Tibial nerve (tissue), 4 donors: ENCODE measurements around the gene AMOT. TPM values are rescaled to one million over a fixed set of nuclear protein-coding genes. Genes with fewer than 3 reads are reported as not detected.

Source experiments
- DNase-seq, 2 donors: peaks; one replicate each; pipeline ENCODE4 v3.0.0-alpha.2; 2019; ENCODE audit warnings: low spot score in 2 of 2
- H3K27ac ChIP-seq, 4 donors: fragments of 200-600 bp; sonication (generic) in 3 of 4; one replicate each; pipeline ENCODE4 v1.5.1; 2017 to 2019; ENCODE audit warnings: mild to moderate bottlenecking in 1 of 4
- H3K27me3 ChIP-seq, 2 donors: fragments of 200-600 bp; sonication (generic) in 1 of 2; one replicate each; pipeline versions ENCODE4 v1.5.1 to v1.6.0; 2017 to 2019
- H3K36me3 ChIP-seq, 3 donors: fragments of 200-600 bp; sonication (generic); one replicate each; pipeline ENCODE4 v1.5.1; 2018 to 2019
- H3K4me1 ChIP-seq, 4 donors: fragments of 200-600 bp; sonication (generic) in 3 of 4; one replicate each; pipeline ENCODE4 v1.5.1; 2017 to 2019
- H3K4me3 ChIP-seq, 4 donors: fragments of 200-600 bp; sonication (generic) in 3 of 4; one replicate each; pipeline ENCODE4 v1.5.1; 2017 to 2019; ENCODE audit warnings: mild to moderate bottlenecking in 1 of 4, moderate library complexity in 1 of 4
- H3K9me3 ChIP-seq, 4 donors: fragments of 200-600 bp; sonication (generic) in 3 of 4; one replicate each; pipeline ENCODE4 v1.5.1; 2017 to 2019
- CTCF ChIP-seq, 5 experiments: fragments of 200-600 bp in 3 of 5; fragments of 450-650 bp in 2 of 5; sonication (generic) in 3 of 5; IDR thresholded peaks; one replicate each; pipeline ENCODE4 v1.5.1; 2016 to 2019; ENCODE audit warnings: antibody characterized with exemption in 5 of 5, mild to moderate bottlenecking in 3 of 5, moderate library complexity in 2 of 5
- EP300 ChIP-seq, 2 donors: sonication (generic); formaldehyde crosslinking; IDR thresholded peaks; one replicate each; pipeline ENCODE4 v1.6.1; 2017; ENCODE audit warnings: antibody characterized with exemption in 2 of 2, mild to moderate bottlenecking in 1 of 2
- POLR2A ChIP-seq, 2 donors: fragments of 450-650 bp; IDR thresholded peaks; one replicate each; pipeline ENCODE4 v1.6.1; 2017; ENCODE audit warnings: antibody characterized with exemption in 2 of 2, mild to moderate bottlenecking in 2 of 2, moderate library complexity in 2 of 2
- WGBS, 2 donors: methylation state at CpG; one replicate each; pipeline ENCODE4 v1.1.5; 2018; 5-methylcytosine and 5-hydroxymethylcytosine counted together
- total RNA-seq, 4 donors: library from RNA; depleted of rRNA; stranded (reverse); fragments of >200 nt; gene quantifications; one replicate each; pipeline ENCODE4 v1.1.0, GENCODE V29; 2016

The AMOT gene
- total RNA-seq, 4 donors from 2014 or later = 22.0 to 41.2 (median 23.0) TPM

GRCh38 chrX:112789931-112790330, 50.7 kb downstream of the AMOT start:
- H3K4me3 ChIP-seq = no peak overlapping the region
- 84 to 100% methylated on average over 4 of the region's 4 CpGs for WGBS, 2 donors
- peaks cover 0 to 22% of the 10 kb centered on the region in 2 donors for H3K27me3 ChIP-seq
- H3K36me3 ChIP-seq = peaks cover 0 to 13% (median 0%) of the 10 kb centered on the region in 3 donors
- H3K4me1 ChIP-seq = no peaks in the 10 kb centered on the region
- TF ChIP-seq EP300 (IDR thresholded peaks at IDR 0.05) (no peak), CTCF (IDR thresholded peaks at IDR 0.05) (no peak), POLR2A (IDR thresholded peaks at IDR 0.05) (no peak)
- no peak for DNase-seq
- H3K27ac ChIP-seq = no peak overlapping the region
- H3K9me3 ChIP-seq = no peaks in the 10 kb centered on the region

- DNase-seq = no peak
- H3K36me3 ChIP-seq = peaks cover 0 to 23% (median 0%) of the 10 kb centered on the region in 3 donors
- peaks cover 0 to 18% of the 10 kb centered on the region in 2 donors for H3K27me3 ChIP-seq
- 72 to 88% methylated on average over 2 of the region's 2 CpGs for WGBS, 2 donors
- no peak overlapping the region for H3K4me3 ChIP-seq
- H3K4me1 ChIP-seq = no peaks in the 10 kb centered on the region
- no peak overlapping the region for H3K27ac ChIP-seq
- H3K9me3 ChIP-seq = no peaks in the 10 kb centered on the region
- TF ChIP-seq CTCF (IDR thresholded peaks at IDR 0.05) = no peak
- no peak for TF ChIP-seq POLR2A (IDR thresholded peaks at IDR 0.05)
- no peak for TF ChIP-seq EP300 (IDR thresholded peaks at IDR 0.05)
Measured at GRCh38 chrX:112786076-112786475, 54.6 kb downstream of the AMOT start.

GRCh38 chrX:112785344-112785743, 55.3 kb downstream of the AMOT start:
- TF ChIP-seq CTCF (IDR thresholded peaks at IDR 0.05) (no peak), POLR2A (IDR thresholded peaks at IDR 0.05) (no peak), EP300 (IDR thresholded peaks at IDR 0.05) (no peak)
- H3K4me1 ChIP-seq = no peaks in the 10 kb centered on the region
- DNase-seq = no peak
- H3K27ac ChIP-seq = no peak overlapping the region
- peaks cover 0 to 18% of the 10 kb centered on the region in 2 donors for H3K27me3 ChIP-seq
- 86 to 87% methylated on average over 5 of the region's 5 CpGs for WGBS, 2 donors
- peaks cover 0 to 23% (median 0%) of the 10 kb centered on the region in 3 donors for H3K36me3 ChIP-seq
- H3K9me3 ChIP-seq = no peaks in the 10 kb centered on the region
- H3K4me3 ChIP-seq = no peak overlapping the region

- DNase-seq = no peak
- Histone ChIP-seq H3K4me3 (no peak overlapping the region), H3K9me3 (no peaks in the 10 kb centered on the region), H3K36me3 (peaks cover 0 to 29% (median 0%) of the 10 kb centered on the region in 3 donors), H3K27ac (no peak overlapping the region), H3K4me1 (no peaks in the 10 kb centered on the region), H3K27me3 (peaks cover 0 to 16% of the 10 kb centered on the region in 2 donors)
- no peak for TF ChIP-seq EP300 (IDR thresholded peaks at IDR 0.05)
- TF ChIP-seq POLR2A (IDR thresholded peaks at IDR 0.05) = no peak
- no peak for TF ChIP-seq CTCF (IDR thresholded peaks at IDR 0.05)
- WGBS, 2 donors = 20 to 57% methylated on average over 3 of the region's 3 CpGs
Measured at GRCh38 chrX:112784692-112785091, 55.9 kb downstream of the AMOT start.

- 92 to 94% methylated on average over 8 to 9 of the region's 9 CpGs for WGBS, 2 donors
- H3K4me1 ChIP-seq = no peaks in the 10 kb centered on the region
- no peak overlapping the region for H3K27ac ChIP-seq
- H3K36me3 ChIP-seq = peaks cover 0 to 52% (median 0%) of the 10 kb centered on the region in 3 donors
- no peaks in the 10 kb centered on the region for H3K9me3 ChIP-seq
- H3K27me3 ChIP-seq = peaks cover 0 to 14% of the 10 kb centered on the region in 2 donors
- no peak for DNase-seq
- H3K4me3 ChIP-seq = no peak overlapping the region
- no peak for TF ChIP-seq POLR2A (IDR thresholded peaks at IDR 0.05)
- TF ChIP-seq EP300 (IDR thresholded peaks at IDR 0.05) = no peak
- no peak for TF ChIP-seq CTCF (IDR thresholded peaks at IDR 0.05)
Measured at GRCh38 chrX:112779139-112779538, 61.5 kb downstream of the AMOT start.
